ENCODE measurements around the gene CREG1.

The CREG1 gene

DNA sequence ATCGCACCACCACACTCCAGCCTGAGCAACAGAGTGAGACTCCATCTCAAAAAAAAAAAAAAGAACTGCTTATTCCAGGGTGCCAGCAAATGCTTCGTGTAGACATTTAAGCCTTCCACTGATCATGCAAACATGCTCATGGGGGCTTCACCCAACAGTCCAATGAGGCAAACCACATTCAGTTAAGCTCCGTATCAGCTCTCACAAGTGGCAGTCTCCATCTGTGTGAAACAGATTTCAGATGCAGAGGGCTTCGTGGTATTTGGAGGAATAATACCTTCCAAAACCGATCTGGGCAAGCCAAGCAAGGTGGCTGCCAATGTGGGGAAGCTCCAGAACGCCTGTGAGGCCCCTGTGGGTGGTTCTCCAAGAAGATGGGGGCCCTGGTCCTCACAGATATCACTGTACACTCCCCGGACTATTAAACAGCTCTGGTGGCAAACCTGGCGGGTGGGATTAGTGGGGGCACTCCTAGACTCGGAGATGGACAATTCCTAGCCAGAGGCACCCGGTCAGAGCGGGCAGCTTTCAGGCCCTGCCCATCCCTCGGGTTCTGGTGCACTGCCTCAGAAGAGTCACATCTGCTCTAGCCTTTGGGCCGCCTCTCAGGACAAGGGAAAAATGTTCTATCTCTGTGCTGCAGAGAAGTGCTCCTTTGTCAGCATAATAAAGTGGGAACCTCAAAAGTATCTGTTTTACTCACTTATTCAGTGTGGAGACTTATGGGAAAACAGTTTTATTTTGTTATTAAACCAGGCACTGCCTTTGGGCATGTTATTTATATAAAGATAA lies 10.2 kb downstream of the CREG1 start:
- TF ChIP-seq, protein P1, sequence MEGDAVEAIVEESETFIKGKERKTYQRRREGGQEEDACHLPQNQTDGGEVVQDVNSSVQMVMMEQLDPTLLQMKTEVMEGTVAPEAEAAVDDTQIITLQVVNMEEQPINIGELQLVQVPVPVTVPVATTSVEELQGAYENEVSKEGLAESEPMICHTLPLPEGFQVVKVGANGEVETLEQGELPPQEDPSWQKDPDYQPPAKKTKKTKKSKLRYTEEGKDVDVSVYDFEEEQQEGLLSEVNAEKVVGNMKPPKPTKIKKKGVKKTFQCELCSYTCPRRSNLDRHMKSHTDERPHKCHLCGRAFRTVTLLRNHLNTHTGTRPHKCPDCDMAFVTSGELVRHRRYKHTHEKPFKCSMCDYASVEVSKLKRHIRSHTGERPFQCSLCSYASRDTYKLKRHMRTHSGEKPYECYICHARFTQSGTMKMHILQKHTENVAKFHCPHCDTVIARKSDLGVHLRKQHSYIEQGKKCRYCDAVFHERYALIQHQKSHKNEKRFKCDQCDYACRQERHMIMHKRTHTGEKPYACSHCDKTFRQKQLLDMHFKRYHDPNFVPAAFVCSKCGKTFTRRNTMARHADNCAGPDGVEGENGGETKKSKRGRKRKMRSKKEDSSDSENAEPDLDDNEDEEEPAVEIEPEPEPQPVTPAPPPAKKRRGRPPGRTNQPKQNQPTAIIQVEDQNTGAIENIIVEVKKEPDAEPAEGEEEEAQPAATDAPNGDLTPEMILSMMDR (IDR thresholded peaks at IDR 0.05; ENCODE audit: insufficient read depth, low read depth, low read length, missing control alignments) = no peak
- no peak overlapping the region for H3K4me3 ChIP-seq (ENCODE audit: low read length)
- DNase-seq (ENCODE audit: low read depth) = no peak

DNA sequence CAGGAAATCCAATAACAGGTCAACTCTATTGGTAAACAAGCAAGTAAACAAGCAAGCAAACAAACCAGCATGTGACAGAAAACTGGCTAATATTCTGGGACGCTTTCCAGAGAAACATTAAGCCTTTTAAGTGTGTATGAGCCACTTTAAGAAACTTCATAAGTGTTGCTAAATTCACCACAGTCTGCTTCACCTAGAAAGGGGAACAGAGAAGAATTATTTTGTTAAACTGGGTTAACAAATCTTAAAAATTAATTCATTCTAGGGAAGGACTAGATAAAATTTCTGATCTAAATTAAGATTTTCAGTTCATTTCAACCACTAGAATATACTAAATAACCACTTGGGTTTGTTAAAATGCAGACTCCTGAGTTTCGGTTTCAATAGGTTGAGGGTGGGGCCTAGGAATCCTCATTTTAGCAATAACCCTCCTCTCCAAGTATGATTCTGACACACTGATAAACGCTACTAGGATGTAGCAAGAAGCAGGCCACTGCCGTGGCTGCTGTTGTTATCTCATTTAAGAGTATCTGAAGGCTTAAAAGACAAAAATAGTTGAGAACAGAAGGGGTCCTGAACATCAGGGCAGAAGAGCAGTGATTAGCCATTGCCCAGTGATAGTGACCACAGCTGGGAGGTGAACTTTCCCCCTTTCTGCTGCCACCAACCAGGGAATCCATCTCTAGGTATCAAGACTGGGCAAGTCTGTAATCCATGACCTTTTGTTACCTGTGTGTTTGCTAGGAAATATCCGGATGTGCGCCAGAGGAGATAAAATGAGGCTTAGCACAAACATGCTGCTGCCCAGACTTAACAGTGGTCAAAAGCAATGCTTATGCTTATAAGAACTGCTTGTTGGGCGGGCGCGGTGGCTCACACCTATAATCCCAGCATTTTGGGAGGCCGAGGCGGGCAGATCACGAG lies 11.2 kb downstream of the CREG1 start:
- TF ChIP-seq, protein P1 (IDR thresholded peaks at IDR 0.05; ENCODE audit: insufficient read depth, low read depth, low read length, missing control alignments) = no peak
- DNase-seq (ENCODE audit: low read depth) = no peak
- no peak overlapping the region for H3K4me3 ChIP-seq (ENCODE audit: low read length)

DNA sequence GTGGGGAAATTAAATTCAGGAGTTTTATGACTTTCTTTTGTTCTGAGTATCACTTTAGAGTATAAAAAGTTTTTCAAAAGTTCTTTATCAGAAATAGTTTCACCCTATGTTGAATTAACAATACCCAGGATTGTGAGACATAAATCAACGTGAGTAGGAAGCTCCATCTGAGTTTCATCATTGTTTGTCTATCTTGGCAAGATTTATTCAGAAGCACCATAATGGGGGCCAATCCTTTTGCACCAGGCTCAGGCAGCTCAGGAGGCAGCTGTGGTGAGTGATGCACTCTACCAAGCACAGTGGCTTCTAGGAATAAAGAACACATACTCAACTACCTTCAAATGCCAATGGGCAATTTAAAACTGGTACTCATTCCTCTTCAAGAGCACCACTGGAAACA lies 12.0 kb downstream of the CREG1 start:
- TF ChIP-seq, protein P1 (IDR thresholded peaks at IDR 0.05; ENCODE audit: insufficient read depth, low read depth, low read length, missing control alignments) = no peak
- H3K4me3 ChIP-seq (ENCODE audit: low read length) = no peak overlapping the region
- DNase-seq (ENCODE audit: low read depth) = no peak

DNA sequence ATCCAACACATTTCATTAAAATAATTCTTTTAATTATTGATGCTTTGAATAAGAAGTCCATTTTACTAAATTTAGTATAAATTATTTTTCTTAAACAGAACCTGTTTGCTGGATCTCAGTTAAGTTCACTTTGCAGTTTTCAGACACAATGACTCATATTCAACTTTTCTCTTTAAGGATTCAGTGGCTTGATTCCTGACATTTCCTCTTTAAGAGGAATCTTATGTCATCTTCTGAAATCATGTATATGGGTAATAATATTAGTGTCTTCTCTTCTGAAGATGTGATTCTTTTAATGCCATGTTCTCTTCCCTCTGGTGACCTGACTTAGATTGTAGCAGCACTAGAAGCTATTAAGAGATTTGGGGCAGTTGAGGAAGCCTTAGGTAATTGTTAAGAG lies 12.6 kb downstream of the CREG1 start:
- TF ChIP-seq, protein P1 (IDR thresholded peaks at IDR 0.05; ENCODE audit: insufficient read depth, low read depth, low read length, missing control alignments) = no peak
- DNase-seq (ENCODE audit: low read depth) = no peak
- H3K4me3 ChIP-seq (ENCODE audit: low read length) = no peak overlapping the region

DNA sequence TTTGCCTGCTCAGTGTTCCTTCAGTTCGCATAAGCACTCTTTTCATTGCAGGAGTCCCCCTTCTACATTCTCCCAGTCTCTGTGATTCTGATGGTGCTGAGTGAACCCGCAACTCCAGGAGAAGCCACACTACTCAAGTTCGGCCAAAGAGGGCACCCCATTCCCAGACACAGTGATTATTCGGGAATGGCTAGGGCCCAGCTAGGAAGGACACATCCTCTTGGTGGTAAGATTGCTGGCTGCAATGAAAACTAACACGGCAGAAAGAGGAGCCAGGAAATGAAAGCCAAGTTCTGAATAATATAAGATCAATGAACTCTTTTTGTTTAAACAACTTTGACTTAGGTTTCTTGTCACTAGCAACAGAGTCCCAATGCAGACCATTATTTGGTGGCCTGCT lies 14.9 kb downstream of the CREG1 start:
- DNase-seq (ENCODE audit: low read depth) = no peak
- TF ChIP-seq, protein P1 (IDR thresholded peaks at IDR 0.05; ENCODE audit: insufficient read depth, low read depth, low read length, missing control alignments) = no peak
- H3K4me3 ChIP-seq (ENCODE audit: low read length) = no peak overlapping the region

DNA sequence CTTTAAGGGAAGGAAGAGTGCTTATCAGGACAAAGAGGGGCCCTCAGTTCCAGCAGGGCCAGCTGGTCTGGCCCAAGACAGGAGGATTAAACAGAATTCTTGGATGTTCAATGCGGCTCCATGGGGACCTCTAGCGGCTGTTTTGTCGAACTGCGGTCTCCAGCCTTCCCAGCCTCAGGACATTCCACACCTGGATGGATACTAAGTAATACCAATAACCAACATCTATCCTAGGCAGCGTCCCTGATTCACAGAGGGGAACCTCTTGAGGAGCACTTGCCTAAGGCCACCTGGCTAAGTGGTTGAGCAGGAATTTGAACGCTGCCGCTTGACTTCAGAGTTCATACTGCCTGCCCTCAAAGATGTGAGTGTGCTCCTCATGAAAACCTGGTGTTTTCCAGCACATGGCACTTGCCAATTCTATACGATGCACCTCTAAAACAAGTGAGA lies 19.7 kb downstream of the CREG1 start:
- H3K4me3 ChIP-seq (ENCODE audit: low read length) = no peak overlapping the region
- TF ChIP-seq, protein P1 (IDR thresholded peaks at IDR 0.05; ENCODE audit: insufficient read depth, low read depth, low read length, missing control alignments) = peak; percentile 93
- DNase-seq (ENCODE audit: low read depth) = peak; percentile 70

Measured in epithelial cell of esophagus (primary cell).